HG03196 (cell line): ENCODE results near the gene GALNT6.
A peak's percentile ranks its signal among the peaks of the same experiment; 100 is the strongest.
"Not testable (repeated sequence)": the region's sequence is repeated elsewhere in the genome, so short reads cannot be mapped to it uniquely, and the experiment has no call there.

Experiments used
- ATAC-seq: cut with Tn5 transposase; IDR thresholded peaks from one replicate; pipeline ENCODE4 v1.9.1; 2021; ENCODE audit not compliant: unreplicated experiment

The GALNT6 gene

DNA sequence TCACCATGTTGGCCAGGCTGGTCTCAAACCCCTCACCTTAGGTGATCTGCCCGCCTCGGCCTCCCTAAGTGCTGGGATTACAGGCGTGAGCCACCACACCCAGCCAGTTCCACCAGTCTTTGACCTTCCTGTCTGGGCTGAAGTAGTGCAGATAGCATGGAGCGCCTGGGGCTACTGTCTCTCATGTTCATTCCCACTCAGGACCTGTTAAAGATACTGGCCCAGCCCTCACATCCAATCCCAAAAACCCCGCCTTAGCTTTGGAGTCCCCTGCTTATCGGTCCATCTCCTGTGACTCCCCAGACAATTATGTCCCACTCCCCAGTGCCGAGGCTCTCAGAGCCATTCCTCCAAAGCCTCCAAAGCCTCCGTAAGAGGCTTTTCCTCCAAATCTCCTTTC, 32.7 kb downstream of the GALNT6 start:
- no peak for ATAC-seq

DNA sequence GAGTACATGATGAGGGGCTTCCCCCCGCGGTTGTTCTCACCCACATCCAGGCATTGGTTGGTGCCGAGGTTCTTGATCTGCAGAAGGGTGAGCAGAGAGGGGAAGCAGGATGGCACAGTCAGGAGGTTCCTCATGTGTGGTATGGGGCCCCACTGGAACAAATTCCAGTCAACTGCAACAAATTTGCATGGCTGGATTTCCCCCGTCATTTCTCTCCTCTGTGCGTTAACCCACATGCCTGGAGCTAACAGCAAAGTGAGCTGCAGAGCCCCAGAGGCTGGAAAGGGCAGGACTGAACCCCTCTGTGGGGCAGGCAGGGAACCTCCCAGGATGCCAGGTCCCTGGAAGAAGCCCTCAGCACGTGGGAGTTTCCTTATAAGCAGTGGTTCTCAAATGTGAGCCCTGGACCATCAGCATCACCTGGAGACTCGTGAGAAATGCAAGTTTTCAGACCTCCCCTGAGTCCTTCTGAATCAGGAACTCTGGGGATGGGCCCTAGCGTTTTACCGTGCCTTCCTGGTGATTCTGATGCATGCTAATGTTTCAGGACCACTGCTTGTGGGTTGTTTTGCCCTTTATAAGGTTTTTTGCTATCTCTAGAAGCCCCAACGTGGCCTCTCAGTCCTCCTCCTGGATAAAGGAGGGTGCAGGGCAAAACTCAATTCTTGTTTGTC, 33.7 kb downstream of the GALNT6 start:
- no peak for ATAC-seq

DNA sequence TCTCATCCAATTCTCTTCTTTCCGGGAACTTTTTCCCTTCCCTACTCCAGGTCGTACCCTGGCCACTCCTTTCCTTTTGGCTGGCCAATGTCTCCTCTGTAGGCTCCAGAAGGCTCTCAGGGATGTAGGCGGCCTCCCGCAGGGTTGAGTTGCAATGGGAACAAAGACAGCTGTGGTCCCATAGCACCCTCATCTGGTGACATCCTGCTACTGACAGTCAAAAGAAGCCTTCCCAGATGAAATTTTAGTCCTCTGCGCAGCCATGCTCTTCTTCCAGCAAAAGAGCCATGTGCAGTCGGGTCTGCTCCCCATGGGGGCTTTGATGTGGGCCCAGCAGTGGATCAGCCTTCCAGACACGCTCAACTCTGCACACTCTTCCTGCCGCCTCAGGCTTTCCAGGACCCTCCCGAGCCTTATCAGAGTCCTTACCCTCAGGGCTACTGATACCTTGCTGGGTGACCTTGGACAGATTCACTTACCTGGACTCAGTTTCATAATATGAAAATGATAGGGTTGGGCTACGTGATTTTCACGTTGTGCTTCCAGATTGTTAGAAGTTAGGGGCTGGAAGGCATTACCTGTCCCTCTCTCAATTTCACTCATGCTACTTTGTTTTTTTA, 39.2 kb downstream of the GALNT6 start:
- ATAC-seq: no peak

DNA sequence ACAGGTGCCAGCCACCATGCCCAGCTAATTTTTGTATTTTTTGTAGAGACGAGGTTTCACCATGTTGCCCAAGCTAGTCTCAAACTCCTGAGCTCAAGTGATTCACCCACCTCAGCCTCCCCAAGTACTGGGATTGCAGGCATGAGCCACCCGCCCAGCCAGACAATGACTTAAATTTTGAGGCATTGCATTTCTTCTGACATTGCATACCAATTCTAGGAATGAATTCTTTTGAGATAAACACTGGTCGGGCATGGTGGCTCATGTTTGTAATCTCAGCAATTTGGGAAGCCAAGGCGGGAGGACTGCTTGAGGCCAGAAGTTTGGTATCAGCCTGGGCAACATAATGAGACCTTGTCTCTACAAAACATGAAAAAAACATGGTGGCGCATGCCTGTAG, 42.2 kb downstream of the GALNT6 start:
- ATAC-seq: no peak

DNA sequence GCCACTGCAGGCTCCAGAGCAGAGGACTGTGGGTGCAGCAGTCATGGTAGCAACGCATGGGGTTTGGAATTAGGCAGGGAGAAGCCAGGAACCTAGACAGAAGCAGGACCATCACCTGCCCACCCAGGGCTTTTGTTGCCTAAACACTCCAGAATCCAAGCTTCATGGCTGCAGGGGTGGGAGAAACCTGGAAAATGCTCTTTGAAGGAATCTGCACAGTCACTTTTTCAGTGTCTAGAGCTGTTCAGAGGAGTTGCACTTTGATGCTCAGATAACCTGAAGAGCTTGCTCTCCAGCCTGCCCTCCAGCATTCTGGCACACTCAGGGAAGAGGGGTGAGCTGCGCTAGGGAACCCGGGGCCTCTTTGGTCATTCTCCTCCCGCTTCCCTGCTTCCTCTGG, 43.1 kb downstream of the GALNT6 start:
- no peak for ATAC-seq

DNA sequence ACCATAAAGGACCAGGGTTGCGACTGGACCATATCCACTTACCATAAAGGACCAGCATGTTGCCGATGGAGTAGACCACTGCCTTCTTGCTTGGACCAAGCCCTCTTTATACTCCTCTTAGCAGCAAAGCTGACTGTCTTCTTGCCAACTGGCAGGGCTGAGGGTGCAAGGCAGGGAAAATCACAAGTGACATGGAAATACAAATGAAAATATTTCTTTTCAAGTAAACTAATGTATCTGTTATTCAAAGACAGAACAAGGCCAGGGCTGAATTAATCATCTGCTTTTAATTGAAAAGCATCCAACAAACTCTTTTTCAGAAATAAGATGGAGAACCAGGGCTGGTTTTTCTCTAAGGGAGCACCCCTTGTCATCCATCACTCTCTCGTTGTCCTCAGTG, 44.6 kb downstream of the GALNT6 start, which contains the start of gene CELA1:
Gene CELA1 (minus strand): TSS at position 99 of the 400 bp plus-strand sequence. CDS start 41 bp downstream, at position 58.
- ATAC-seq: no peak

DNA sequence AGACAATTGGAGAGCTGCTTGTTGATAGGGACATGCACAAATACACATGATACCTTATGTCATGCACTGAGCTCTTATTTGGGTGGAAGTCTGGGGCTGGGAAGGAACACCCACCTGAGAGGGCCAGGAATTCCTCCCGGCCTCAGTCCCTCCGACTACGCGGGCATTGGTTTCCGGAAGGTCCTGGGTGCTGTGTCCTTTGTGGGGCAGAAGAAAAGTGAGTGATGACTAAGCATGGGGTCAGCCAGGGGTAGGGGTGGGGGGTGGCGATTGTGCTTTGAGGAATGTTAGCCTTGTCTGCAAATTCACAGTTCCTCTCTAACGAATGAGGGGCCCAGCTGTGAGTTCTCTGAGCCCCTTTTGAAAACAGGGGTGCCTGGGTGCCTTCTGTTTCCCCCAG, 45.5 kb downstream of the GALNT6 start:
- no peak for ATAC-seq

DNA sequence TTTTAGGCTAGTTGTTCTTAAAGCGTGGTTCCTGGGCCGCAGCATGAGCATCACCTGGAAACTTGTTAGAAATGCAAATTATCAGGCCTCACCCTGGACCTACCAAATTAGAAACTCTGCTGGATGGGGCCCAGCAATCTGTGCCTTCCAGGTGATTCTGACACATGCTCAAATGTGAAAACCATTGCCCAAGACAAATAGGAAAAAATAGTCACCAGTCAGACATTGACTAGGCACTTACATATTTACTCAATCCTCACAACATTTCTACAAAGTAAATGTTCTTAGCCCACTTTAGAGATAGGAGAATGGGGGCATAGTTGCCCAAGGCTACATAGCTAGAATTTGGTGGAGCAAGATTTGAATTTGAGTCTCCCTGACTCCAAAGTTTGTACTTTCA, 48.0 kb downstream of the GALNT6 start:
- ATAC-seq: no peak

DNA sequence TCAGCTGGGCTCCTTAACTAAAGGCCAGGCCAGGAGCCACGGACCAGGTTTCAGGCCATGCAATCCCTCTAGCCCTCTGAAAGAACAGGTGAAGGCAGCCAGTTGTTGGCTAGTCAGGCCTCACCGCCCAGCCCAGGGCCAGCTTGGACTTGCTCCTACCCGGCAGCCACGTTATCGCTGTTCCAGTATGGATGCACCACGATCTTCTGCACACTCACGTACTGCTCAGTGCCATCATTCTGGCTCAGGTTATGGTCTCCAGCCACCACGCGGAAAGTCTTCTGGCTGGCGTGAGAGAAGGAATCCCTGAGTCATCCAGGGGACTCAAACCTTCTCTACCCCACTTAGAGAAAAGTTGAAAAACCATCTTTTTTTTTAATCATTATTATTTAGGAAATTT, 48.8 kb downstream of the GALNT6 start:
- no peak for ATAC-seq

DNA sequence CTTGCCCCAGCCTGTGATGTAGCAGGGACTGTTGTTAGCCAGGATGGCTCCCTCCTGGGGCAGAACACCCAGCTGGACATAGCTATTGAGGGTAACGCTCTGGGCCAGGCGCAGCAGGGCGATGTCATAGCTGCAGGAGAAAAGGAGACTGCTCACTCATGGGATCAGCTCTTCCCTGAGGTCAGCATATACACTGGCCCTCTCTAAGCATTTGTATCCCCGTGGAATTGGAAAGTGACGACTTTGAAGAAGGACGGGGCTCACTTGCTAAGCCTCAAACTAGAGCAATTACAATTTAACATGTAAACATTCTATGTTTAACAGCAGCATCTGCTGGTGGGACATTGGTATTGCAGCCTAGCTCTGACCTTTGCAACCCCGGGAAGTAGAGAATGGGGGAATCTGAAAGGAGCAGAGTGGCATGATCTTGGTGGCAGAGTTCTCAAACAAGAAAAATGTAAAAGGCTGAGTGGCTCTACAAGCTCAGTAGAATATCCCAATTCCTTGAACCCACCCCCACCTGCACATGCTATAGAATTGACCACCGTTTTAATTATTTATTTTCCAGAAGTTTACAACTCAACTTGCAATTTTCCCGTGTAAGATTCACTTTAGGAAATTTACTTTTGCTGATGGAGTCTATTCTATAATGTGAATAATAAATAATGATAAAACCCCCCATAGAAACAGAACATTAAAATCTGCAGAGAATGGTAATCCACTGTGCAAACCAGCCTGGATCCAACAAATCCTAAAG, 49.8 kb downstream of the GALNT6 start:
- ATAC-seq: no peak

DNA sequence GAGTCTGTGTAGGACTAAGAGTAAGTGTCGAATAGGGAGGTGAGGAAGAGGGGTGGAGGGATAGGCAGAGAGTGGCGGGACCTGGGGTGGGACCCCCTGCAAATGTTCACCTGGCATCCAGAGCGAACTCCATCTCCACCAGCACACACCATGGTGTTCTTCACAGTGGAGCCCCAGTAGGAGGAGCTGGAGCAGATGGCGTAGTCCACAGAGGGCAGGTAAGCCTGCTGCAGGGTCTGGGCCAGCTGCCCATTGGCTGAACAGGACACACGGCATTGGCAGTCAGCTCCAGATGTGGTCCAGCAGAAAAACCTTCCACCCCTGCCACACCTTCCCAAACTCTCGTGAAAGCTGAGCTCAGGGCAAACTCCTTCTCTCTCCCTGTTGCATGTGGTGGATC, 51.5 kb downstream of the GALNT6 start:
- no peak for ATAC-seq

DNA sequence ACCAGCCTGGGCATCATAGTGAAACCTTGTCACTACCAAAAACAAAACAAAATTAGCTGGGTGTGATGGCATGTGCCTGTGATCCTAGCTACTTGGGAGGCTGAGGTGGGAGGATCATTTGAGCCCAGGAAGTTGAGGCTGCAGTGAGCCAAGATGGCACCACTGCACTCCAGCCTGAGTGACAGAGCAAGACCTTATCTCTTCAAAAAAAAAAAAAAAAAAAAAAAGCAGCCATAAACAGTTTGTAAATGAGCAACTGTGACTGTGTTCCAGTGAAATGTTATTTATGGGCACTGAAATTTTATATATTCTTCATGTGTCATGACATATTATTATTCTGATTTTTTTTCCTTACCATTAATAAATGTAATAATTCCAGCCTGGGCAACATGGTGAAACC, 53.9 kb downstream of the GALNT6 start:
- ATAC-seq: not testable (repeated sequence)

DNA sequence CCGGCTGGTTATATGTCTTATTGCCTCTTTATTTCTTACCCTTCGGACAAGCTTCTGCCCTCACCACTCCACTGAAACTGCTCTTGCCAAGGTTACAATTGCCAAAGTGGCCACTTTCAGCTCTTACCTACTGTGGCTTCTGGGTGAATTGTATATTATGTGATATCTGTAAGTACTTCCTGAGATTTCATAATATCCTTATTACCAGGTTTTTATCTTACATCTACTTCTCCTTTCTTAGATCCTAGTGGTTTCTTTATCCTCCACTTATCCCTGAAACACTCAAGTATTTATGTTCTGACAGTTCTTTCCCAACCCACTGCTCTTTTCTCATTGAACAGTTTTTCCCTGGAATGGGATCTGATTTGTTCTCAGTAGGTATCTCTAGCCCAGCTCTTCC, 55.3 kb downstream of the GALNT6 start:
- no peak for ATAC-seq

DNA sequence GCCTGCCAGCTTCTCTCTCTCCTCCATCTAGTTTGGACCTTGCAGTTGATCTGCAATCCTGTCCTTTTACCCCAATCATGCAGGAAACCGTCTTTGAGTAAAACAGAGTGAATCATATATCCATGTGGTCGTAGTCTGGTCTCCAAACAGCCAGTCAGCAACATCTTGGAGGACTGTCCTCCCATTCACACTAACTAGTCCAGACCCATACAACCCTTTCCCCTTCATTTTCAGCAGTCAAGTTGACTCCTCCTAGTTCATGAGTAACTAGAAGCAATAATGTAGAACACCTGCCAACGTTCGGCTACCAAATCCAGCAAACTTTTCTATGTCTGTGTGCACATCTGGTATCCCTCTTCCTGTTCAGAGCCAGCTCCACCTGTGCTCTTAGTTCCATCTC, 56.4 kb downstream of the GALNT6 start:
- ATAC-seq: no peak

DNA sequence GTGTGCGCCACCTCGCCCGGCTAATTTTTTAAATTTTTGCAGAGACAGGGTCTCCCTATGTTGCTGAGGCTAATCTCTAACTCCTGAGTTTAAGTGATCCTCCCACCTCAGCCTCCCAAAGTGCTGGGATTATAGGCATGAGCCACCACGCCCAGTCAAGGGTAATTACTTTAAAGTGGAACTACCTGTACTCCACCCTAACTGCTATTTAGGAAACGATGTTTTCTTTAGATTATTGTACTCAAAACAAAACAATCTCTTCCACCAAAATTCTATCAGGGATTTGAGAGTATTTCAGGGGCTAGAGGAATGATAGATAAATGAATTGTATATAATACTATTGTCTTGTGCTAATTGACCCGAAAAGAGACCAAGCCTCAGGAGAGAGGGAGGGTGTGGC, 57.7 kb downstream of the GALNT6 start:
- ATAC-seq: no peak

DNA sequence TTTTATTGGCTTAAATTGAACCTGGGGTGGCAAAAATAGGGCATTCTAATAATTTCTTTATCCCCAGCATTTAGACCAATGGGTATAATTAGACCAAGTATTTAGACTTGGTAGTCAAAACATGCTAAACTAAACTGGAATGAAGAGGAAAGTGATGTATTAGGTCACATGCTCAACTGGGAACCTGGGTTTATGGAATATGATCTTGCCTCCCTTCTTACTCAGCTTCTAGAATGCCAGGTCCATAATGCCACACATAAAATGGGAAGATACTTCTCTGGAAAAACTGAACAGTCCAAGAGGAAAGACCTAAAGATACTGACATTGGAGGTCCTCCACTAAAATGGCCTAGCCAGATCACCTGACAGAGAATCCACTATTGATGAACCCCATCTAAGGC, 61.0 kb downstream of the GALNT6 start:
- no peak for ATAC-seq

DNA sequence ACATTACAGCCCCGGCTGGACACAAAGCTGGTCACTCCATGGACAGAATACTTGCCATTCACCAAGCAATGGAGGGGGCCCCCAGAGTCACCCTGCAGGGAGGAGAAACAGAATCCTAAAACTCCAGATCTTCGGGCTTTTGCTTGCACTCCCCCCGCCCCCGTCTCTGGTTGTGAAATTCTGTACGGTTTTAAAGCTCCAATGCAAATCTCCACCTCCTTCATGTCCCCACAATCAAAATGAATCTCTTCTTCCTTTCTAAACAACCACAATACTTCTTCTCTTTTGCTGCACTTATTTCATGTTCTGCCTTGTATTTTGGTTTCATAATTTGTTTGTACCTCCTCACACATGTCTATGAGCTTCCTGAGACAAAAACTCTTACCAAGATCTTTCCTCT, 61.5 kb downstream of the GALNT6 start:
- no peak for ATAC-seq

DNA sequence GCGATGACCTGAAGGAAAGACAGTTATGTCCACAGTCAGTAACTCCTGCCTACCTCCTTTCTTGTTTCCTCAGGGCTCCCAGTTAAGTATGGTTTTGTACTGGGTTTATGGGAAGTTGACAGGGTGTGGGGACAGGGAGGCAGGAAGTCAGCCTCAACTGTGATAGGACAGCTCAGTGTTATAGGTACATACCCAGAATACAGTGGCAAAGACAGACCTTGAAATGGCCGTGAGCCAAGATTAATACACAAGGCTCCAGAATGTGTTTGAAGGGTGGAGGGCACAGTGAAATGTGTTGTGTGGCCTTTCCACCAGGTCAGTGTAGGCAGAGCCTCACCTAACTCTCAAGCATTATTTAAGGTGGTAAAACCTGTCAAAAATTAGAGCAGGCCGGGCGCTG, 62.6 kb downstream of the GALNT6 start:
- ATAC-seq: no peak

DNA sequence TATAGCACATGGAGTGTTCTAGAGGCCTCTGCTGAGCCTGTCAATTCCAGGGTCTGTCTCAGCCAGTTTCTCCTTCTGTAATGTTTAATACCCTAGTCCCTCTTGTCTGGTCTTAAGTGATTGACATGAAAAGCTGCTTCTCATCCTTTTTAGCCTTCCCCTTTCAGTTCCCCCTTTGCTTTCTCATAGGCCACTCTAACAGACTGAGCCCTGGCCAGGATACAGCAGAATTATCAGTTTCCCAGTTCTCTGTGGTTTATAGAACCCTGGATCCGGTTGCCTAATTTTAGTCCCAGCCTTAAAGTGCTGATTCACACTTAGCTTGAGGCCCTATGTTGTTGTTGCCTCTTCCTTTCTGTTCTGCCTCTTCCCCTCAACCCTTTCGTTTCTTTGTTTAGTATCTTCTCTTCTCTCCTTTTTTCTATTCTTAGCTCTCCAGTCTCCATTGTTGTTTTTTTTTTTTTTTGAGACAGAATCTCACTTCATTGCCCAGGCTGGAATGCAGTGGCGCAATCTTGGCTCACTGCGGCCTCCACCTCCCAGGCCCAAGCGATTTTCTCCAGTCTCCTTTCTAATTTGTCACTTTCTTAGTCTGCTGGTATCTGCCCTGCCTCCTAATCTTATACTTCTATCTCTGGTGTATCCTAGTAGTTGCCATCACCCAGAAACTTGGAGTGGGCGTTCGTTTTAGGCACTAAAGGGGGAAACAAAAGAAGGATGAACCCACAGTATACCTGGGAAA, 64.3 kb downstream of the GALNT6 start:
- peak; percentile 51 for ATAC-seq

DNA sequence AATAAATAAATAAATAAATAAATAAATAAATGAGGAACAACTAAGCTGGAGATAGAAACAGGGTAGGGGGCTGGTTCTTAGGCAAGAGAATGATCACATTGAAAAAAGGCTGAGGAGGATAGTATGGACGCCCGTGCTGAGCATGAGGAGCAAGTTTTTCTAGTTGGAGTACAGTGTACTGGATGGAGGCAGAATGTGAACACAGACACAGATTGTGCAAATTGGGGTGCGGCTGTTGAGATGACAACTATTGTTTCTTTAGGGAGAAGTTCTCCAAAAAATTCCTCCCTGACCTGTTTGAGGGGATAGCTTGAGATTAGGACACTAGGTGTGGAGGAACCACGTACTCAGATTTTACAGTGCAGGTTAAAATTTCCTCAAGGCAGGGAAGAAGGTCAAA, 66.3 kb downstream of the GALNT6 start:
- no peak for ATAC-seq
